Nucleus accumbens (tissue), 56 donors: ENCODE results near the gene SEC14L5.

ENCODE experiments used
- DNase-seq, 56 donors: peaks; one replicate each; lab custom pipeline; 2025; lab: John Stamatoyannopoulos, UW

The SEC14L5 gene

GRCh38 chr16:5059386-5060072, 101.4 kb downstream of the SEC14L5 start:
- DNase-seq, result no peak

GRCh38 chr16:5060073-5060641, 102.0 kb downstream of the SEC14L5 start:
- DNase-seq, result no peak

GRCh38 chr16:5062051-5062450, 103.9 kb downstream of the SEC14L5 start:
- no peak for DNase-seq

GRCh38 chr16:5062790-5063765, 104.9 kb downstream of the SEC14L5 start:
- DNase-seq, result no peak

- DNase-seq, result no peak
Measured at GRCh38 chr16:5064915-5065314, 106.8 kb downstream of the SEC14L5 start.

GRCh38 chr16:5065326-5065725, 107.2 kb downstream of the SEC14L5 start:
- DNase-seq, result no peak

- peak in 47 of 56 donors; percentile 6 to 79 (median 51) for DNase-seq
Measured at GRCh38 chr16:5065813-5066212, 107.7 kb downstream of the SEC14L5 start, which contains the start of gene C16orf89. Gene C16orf89 (minus strand): TSS chr16:5065956. CDS start chr16:5065908, 48 bp downstream.

GRCh38 chr16:5066511-5066910, 108.4 kb downstream of the SEC14L5 start:
- no peak for DNase-seq
